K562 (cell line): ENCODE measurements around the gene RNF217. TPM values are rescaled to one million over a fixed set of nuclear protein-coding genes. Genes with fewer than 3 reads are reported as not detected.

Experiments
- ATAC-seq: fragments of 200-7000 bp; cut with Tn5 transposase; 3 replicates; pipeline ENCODE4 v1.9.1; 2020; ENCODE audit warnings: moderate library complexity
- BruUV-seq: library from RNA; stranded (reverse); fragments of 400-500 nt; replicated peaks from 2 replicates; lab custom pipeline; 2021; lab: Mats Ljungman, UMichigan
- CTCF ChIA-PET: fragments of 300-600 bp; formaldehyde crosslinking; extraction: SDS; loops from one replicate; lab custom pipeline; 2021; ENCODE audit warnings: low intra/inter-chr PET ratio; lab: Yijun Ruan, JAX
- POLR2A ChIA-PET: fragments of 300-600, 350-650 bp; sonication (Branson Sonifier 250); formaldehyde crosslinking; extraction: SDS; loops from one replicate; lab custom pipeline; 2021; ENCODE audit warnings: antibody characterized with exemption, inconsistent platforms; lab: Yijun Ruan, JAX
- DNase-seq, 4 experiments: peaks; one replicate each; pipeline versions ENCODE4 v3.0.0 to v3.0.0-alpha.2; 2011 to 2018; ENCODE audit warnings: low spot score in 3 of 4, mixed read lengths in 3 of 4; ENCODE audit errors: extremely low read depth in 1 of 4
- FAIRE-seq: peaks from 2 replicates; lab custom pipeline; 2011; peaks lifted over from hg19 to GRCh38; lab: Jason Lieb, UNC
- H2AFZ ChIP-seq: 2 replicates; pipeline ENCODE4 v1.6.0; 2011; ENCODE audit warnings: low read depth, low read length, control low read depth, inconsistent platforms
- H3K27ac ChIP-seq: fragments of 200-600 bp; 3 replicates; pipeline ENCODE4 v1.8.0; 2011; ENCODE audit warnings: low read depth, mild to moderate bottlenecking, control low read depth, inconsistent platforms, low read length, moderate library complexity, mixed read lengths; ENCODE audit errors: extremely low read depth
- H3K27me3 ChIP-seq, 2 experiments: fragments of 300-600 bp in 1 of 2; 2 replicates in 1 of 2; 3 replicates in 1 of 2; pipeline versions ENCODE4 v1.6.0 to v1.8.0; 2011; ENCODE audit warnings: inconsistent platforms in 2 of 2, low read length in 2 of 2, mild to moderate bottlenecking in 1 of 2, mixed read lengths in 1 of 2, moderate library complexity in 1 of 2; ENCODE audit not compliant: control insufficient read depth in 2 of 2, insufficient read depth in 2 of 2
- H3K36me3 ChIP-seq: fragments of 300-600 bp; 3 replicates; pipeline ENCODE4 v1.8.0; 2011; ENCODE audit warnings: mild to moderate bottlenecking, low read length, inconsistent platforms; ENCODE audit not compliant: control insufficient read depth, insufficient read depth
- H3K4me1 ChIP-seq, 2 experiments: fragments of 200-600 bp in 1 of 2; replicated peaks in 1 of 2; 2 replicates in 1 of 2; 3 replicates in 1 of 2; pipeline versions ENCODE4 v1.5.1 to v1.8.0; 2011; ENCODE audit warnings: inconsistent platforms in 2 of 2, low read length in 2 of 2, mild to moderate bottlenecking in 1 of 2, mixed read lengths in 1 of 2, moderate library complexity in 1 of 2; ENCODE audit not compliant: control insufficient read depth in 2 of 2, insufficient read depth in 2 of 2
- H3K4me2 ChIP-seq: 2 replicates; pipeline ENCODE4 v1.6.1; 2011; ENCODE audit warnings: low read length, control low read depth, inconsistent platforms, mixed read lengths; ENCODE audit not compliant: insufficient read depth
- H3K4me3 ChIP-seq: fragments of 200-600 bp; sonication (generic), shearing (Covaris generic); 2 replicates; pipeline ENCODE4 v1.5.1; 2016; ENCODE audit warnings: control low read depth, inconsistent platforms
- H3K79me2 ChIP-seq: fragments of 200-600 bp; 3 replicates; pipeline ENCODE4 v1.8.0; 2011; ENCODE audit warnings: low read length, inconsistent platforms; ENCODE audit not compliant: control insufficient read depth, insufficient read depth
- H3K9ac ChIP-seq, 2 experiments: 2 replicates each; pipeline versions ENCODE4 v1.6.0 to v1.6.1; 2011; ENCODE audit warnings: low read depth in 2 of 2, low read length in 2 of 2, control low read depth in 1 of 2, inconsistent platforms in 1 of 2, mild to moderate bottlenecking in 1 of 2, mixed read lengths in 1 of 2; ENCODE audit not compliant: insufficient read depth in 1 of 2
- H3K9me1 ChIP-seq: one replicate; pipeline ENCODE4 v1.6.0; 2011; ENCODE audit warnings: inconsistent platforms, mild to moderate bottlenecking, low read length, moderate library complexity; ENCODE audit not compliant: control insufficient read depth, insufficient read depth
- H3K9me3 ChIP-seq: replicated peaks from 2 replicates; pipeline ENCODE4 v1.5.1; 2011; ENCODE audit warnings: low read depth, low read length, inconsistent platforms; ENCODE audit not compliant: control insufficient read depth, insufficient read depth
- H4K20me1 ChIP-seq: replicated peaks from 2 replicates; pipeline ENCODE4 v1.6.1; 2011; ENCODE audit warnings: low read length, inconsistent platforms, mixed read lengths; ENCODE audit not compliant: control insufficient read depth, insufficient read depth
- ARHGAP35 ChIP-seq: fragments of 450-650 bp; IDR thresholded peaks from 2 replicates; pipeline ENCODE4 v1.6.1; 2018; ENCODE audit not compliant: partially characterized antibody
- ARID2 ChIP-seq: fragments of 450-650 bp; IDR thresholded peaks from 2 replicates; pipeline ENCODE4 v1.6.1; 2017; ENCODE audit warnings: antibody characterized with exemption, mild to moderate bottlenecking
- ARID3B ChIP-seq: fragments of 250-450 bp; sonication (Bioruptor Pico); IDR thresholded peaks from 2 replicates; pipeline ENCODE4 v1.4.0; 2020; ENCODE audit warnings: borderline replicate concordance
- CXXC5 ChIP-seq: fragments of 250-450 bp; sonication (Bioruptor Pico); IDR thresholded peaks from 2 replicates; pipeline ENCODE4 v1.8.0; 2022; ENCODE audit warnings: inconsistent platforms, mild to moderate bottlenecking, moderate library complexity
- KDM2B ChIP-seq: fragments of 250-450 bp; sonication (Bioruptor Pico); IDR thresholded peaks from 2 replicates; pipeline ENCODE4 v1.8.0; 2021; ENCODE audit warnings: mild to moderate bottlenecking, moderate library complexity
- NR1H2 ChIP-seq: sonication (generic); formaldehyde crosslinking; IDR thresholded peaks from 2 replicates; pipeline ENCODE4 v1.4.0; 2020; ENCODE audit warnings: mild to moderate bottlenecking, missing genetic modification reagents
- ZBTB12 ChIP-seq: fragments of 250-450 bp; sonication (Bioruptor Pico); IDR thresholded peaks from 2 replicates; pipeline ENCODE4 v1.4.0; 2020
- ZBTB17 ChIP-seq: fragments of 450-650 bp; formaldehyde crosslinking; IDR thresholded peaks from 2 replicates; pipeline ENCODE4 v1.4.0; 2020; ENCODE audit warnings: mild to moderate bottlenecking
- ZNF165 ChIP-seq: fragments of 250-450 bp; sonication (Bioruptor Pico); IDR thresholded peaks from 2 replicates; pipeline ENCODE4 v1.4.0; 2020; ENCODE audit warnings: borderline replicate concordance
- ZNF239 ChIP-seq: fragments of 250-450 bp; sonication (Bioruptor Pico); IDR thresholded peaks from 2 replicates; pipeline ENCODE4 v1.4.0; 2020; ENCODE audit warnings: mild to moderate bottlenecking
- ZNF584 ChIP-seq: fragments of 200-800 bp; sonication (Bioruptor generic); IDR thresholded peaks from 2 replicates; pipeline ENCODE4 v1.6.1; 2016; ENCODE audit warnings: low read depth, mild to moderate bottlenecking, missing genetic modification characterization, missing compliant biosample characterization
- ZNF780A ChIP-seq: fragments of 250-450 bp; sonication (Bioruptor Pico); IDR thresholded peaks from 2 replicates; pipeline ENCODE4 v1.5.0; 2021; ENCODE audit warnings: mild to moderate bottlenecking
- WGBS: fragments of 100-300 bp; shearing (Covaris generic); methylation state at CpG from one replicate; pipeline ENCODE4 v1.1.6; 2016; ENCODE audit warnings: low coverage, mixed read lengths; ENCODE audit not compliant: insufficient coverage; ENCODE audit errors: missing lambda C conversion rate; 5-methylcytosine and 5-hydroxymethylcytosine counted together
- in situ Hi-C: fragments of 300-500 bp; cut with MboI; formaldehyde crosslinking; loops from 4 replicates; pipeline ENCODE4 v1.15.0; 2018; ENCODE audit warnings: inconsistent platforms, mixed read lengths
- intact Hi-C: fragments of 100-400 bp; cut with micrococcal nuclease; formaldehyde crosslinking; loops from 2 replicates; pipeline ENCODE4 v1.14.2; 2022
- polyA plus RNA-seq, 8 experiments: library from polyadenylated mRNA; depleted of rRNA in 4 of 8; stranded (reverse) in 5 of 8; unstranded in 3 of 8; fragments of >200 nt; fragmentation: Nextera tagmentation in 2 of 8; fragmentation: Illumina TruSeq in 1 of 8; extraction: Ambion mirVana in 2 of 8; extraction: Trizol in 1 of 8; gene quantifications; 2 replicates each; pipeline versions ENCODE4 v1.2.1 to v1.2.3, GENCODE V29; 2011 to 2014; ENCODE audit warnings: inconsistent platforms in 1 of 8, missing spikeins in 1 of 8
- total RNA-seq, 7 experiments: library from RNA; depleted of rRNA in 6 of 7; stranded (reverse); fragments of >200 nt in 6 of 7; fragmentation: Illumina TruSeq in 2 of 7; extraction: Trizol in 2 of 7; gene quantifications; 2 replicates each; pipeline versions ENCODE4 v1.2.1 to v1.2.3, GENCODE V29; 2011 to 2021; ENCODE audit warnings: low replicate concordance in 1 of 7

Gene RNF217
- total and polyA plus RNA-seq, 9 of the 15 experiments (the other 6 are each of a cell fraction or from before 2014, with no cell fraction given): 2.9 to 25.6 (median 12.0) TPM

GRCh38 chr6:124991764-124992295 lies 29.6 kb downstream of the RNF217 start:
- ChIA-PET POLR2A (interaction anchor here (0.8 to 1.2 kb wide), 3 partner anchors 10 to 13 kb away, joined by 3 read pairs; no protein-coding TSS in a partner anchor), CTCF (no interaction called here)
- H3K79me2 ChIP-seq: peaks cover 90% of the 10 kb centered on the region
- no peak overlapping the region for H3K4me3 ChIP-seq
- no peaks in the 10 kb centered on the region for H3K9me3 ChIP-seq
- no TSS peak for BruUV-seq
- in situ Hi-C loops (no loop called here), intact Hi-C loops (no loop called here)
- no peaks in the 10 kb centered on the region for H3K27me3 ChIP-seq
- FAIRE-seq: no peak
- H3K4me1 ChIP-seq: peaks cover 0 to 5% of the 10 kb centered on the region in 2 experiments; a peak in 2 of 5 replicates
- peaks cover 31% of the 10 kb centered on the region for H3K36me3 ChIP-seq
- no peaks in the 10 kb centered on the region for H3K9me1 ChIP-seq
- no peak for TF ChIP-seq ZBTB12
- no peak for TF ChIP-seq ZNF584 (CRISPR knock-in tag)
- H4K20me1 ChIP-seq: 0 out of 2 replicates have a peak, but pooled peaks cover 3% of the 10 kb centered on the region
- no peak overlapping the region for H2AFZ ChIP-seq
- no peak for DNase-seq
- no peak overlapping the region for H3K27ac ChIP-seq
- 79% methylated on average over 1 of the region's 1 CpG for WGBS
- H3K9ac ChIP-seq: no peak overlapping the region
- H3K4me2 ChIP-seq: no peak overlapping the region
- ATAC-seq: no peak

- H3K4me3 ChIP-seq: no peak overlapping the region
- POLR2A ChIA-PET: no interaction called here
- intact Hi-C loops: no loop called here
- ATAC-seq (no peak; the same call in 2 of the 3 replicates), DNase-seq (no peak)
- no peaks in the 10 kb centered on the region for H3K9me1 ChIP-seq
- WGBS: 84% methylated on average over 6 of the region's 6 CpGs
- no peak overlapping the region; a peak in 1 of 4 replicates for H3K9ac ChIP-seq
- in situ Hi-C loops: no loop called here
- TF ChIP-seq ARHGAP35 (no peak), CXXC5 (no peak), ZNF239 (no peak), ARID3B (CRISPR knock-in tag) (no peak), ZNF780A (CRISPR knock-in tag) (no peak), ZBTB17 (CRISPR knock-in tag) (no peak), ZNF165 (no peak), NR1H2 (CRISPR knock-in tag) (no peak), KDM2B (CRISPR knock-in tag) (no peak), ARID2 (no peak)
- TF ChIP-seq, all 486 proteins: peak for 0
- H3K36me3 ChIP-seq: peaks cover 30% of the 10 kb centered on the region
- H4K20me1 ChIP-seq: 0 out of 2 replicates have a peak, but pooled peaks cover 3% of the 10 kb centered on the region
- H3K27ac ChIP-seq: no peak overlapping the region
- H3K4me1 ChIP-seq: peaks cover 0 to 5% of the 10 kb centered on the region in 2 experiments; a peak in 2 of 5 replicates
- no peak overlapping the region for H2AFZ ChIP-seq
- CTCF ChIA-PET: no interaction called here
- peak; percentile 57 for FAIRE-seq
- H3K27me3 ChIP-seq: no peaks in the 10 kb centered on the region
- H3K4me2 ChIP-seq: no peak overlapping the region
- BruUV-seq: no TSS peak
- no peaks in the 10 kb centered on the region for H3K9me3 ChIP-seq
- peaks cover 78% of the 10 kb centered on the region for H3K79me2 ChIP-seq
Measured at GRCh38 chr6:124993327-124993726, 31.1 kb downstream of the RNF217 start.
